Nephron (organoid): Measurements from ENCODE around the gene PYGM.

ENCODE experiments used
- H3K27ac Mint-ChIP-seq, 3 experiments: 2 replicates each; pipeline ENCODE4 v1.8.0; 2020; ENCODE audit warnings: mixed read lengths in 3 of 3, mild to moderate bottlenecking in 2 of 3, moderate library complexity in 1 of 3
- H3K27me3 Mint-ChIP-seq: 2 replicates; pipeline ENCODE4 v1.8.0; 2021; ENCODE audit warnings: low read depth, mild to moderate bottlenecking, moderate library complexity, mixed read lengths
- H3K36me3 Mint-ChIP-seq: 2 replicates; pipeline ENCODE4 v1.8.0; 2020; ENCODE audit warnings: low read depth, mixed read lengths
- H3K4me1 Mint-ChIP-seq: 2 replicates; pipeline ENCODE4 v1.8.0; 2020; ENCODE audit warnings: mixed read lengths
- H3K4me3 Mint-ChIP-seq, 3 experiments: 2 replicates each; pipeline ENCODE4 v1.8.0; 2020; ENCODE audit warnings: mild to moderate bottlenecking in 3 of 3, mixed read lengths in 3 of 3, moderate library complexity in 2 of 3
- H3K9me3 Mint-ChIP-seq: 2 replicates; pipeline ENCODE4 v1.8.0; 2020; ENCODE audit warnings: mixed read lengths
- TF ChIP-seq, protein P1 (sequence below), 3 experiments: fragments of 200-600 bp; sonication (generic); IDR thresholded peaks; one replicate each; pipeline ENCODE4 v1.5.0; 2021; ENCODE audit warnings: antibody characterized with exemption in 3 of 3; ENCODE audit not compliant: unreplicated experiment in 3 of 3

The PYGM gene

DNA sequence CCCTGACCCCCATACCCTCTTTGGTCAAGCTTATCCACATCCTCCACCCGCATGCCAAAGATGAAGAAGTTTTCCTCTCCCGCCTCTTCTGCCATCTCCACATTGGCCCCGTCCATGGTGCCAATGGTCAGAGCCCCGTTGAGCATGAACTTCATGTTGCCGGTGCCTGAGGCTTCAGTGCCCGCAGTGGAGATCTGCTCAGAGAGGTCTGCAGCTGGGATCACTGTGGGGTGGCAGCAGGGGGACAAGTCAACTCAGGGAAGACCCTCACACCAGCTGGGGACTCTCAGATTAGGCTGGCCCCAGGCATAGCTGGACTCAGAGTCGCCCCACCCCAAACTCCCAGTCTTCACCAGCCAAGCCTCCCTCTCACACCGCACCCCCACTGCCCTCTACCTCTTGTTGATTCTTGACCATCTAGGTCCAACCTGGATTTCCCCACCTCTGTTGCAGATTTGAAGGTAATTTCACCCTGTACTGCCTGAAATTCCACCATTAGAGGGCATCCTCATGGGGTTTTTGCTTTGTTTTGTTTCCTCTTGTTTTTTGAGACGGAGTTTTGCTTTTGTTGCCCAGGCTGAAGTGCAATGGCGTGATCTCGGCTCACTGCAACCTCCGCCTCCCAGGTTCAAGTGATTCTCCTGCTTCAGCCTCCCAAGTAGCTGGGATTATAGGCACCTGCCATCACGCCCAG is 9.3 kb downstream of the PYGM start:
- TF ChIP-seq, protein P1, sequence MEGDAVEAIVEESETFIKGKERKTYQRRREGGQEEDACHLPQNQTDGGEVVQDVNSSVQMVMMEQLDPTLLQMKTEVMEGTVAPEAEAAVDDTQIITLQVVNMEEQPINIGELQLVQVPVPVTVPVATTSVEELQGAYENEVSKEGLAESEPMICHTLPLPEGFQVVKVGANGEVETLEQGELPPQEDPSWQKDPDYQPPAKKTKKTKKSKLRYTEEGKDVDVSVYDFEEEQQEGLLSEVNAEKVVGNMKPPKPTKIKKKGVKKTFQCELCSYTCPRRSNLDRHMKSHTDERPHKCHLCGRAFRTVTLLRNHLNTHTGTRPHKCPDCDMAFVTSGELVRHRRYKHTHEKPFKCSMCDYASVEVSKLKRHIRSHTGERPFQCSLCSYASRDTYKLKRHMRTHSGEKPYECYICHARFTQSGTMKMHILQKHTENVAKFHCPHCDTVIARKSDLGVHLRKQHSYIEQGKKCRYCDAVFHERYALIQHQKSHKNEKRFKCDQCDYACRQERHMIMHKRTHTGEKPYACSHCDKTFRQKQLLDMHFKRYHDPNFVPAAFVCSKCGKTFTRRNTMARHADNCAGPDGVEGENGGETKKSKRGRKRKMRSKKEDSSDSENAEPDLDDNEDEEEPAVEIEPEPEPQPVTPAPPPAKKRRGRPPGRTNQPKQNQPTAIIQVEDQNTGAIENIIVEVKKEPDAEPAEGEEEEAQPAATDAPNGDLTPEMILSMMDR (IDR thresholded peaks at IDR 0.05; ENCODE audit: unreplicated experiment in 3 of 3): no peak
- Mint-ChIP-seq H3K4me3 (no peak overlapping the region), H3K36me3 (peaks cover 7% of the 10 kb centered on the region), H3K27me3 (peaks cover 20% of the 10 kb centered on the region), H3K4me1 (peaks cover 18% of the 10 kb centered on the region), H3K9me3 (no peaks in the 10 kb centered on the region), H3K27ac (peak overlapping the region in 1 of 3 experiments; percentile 32)

DNA sequence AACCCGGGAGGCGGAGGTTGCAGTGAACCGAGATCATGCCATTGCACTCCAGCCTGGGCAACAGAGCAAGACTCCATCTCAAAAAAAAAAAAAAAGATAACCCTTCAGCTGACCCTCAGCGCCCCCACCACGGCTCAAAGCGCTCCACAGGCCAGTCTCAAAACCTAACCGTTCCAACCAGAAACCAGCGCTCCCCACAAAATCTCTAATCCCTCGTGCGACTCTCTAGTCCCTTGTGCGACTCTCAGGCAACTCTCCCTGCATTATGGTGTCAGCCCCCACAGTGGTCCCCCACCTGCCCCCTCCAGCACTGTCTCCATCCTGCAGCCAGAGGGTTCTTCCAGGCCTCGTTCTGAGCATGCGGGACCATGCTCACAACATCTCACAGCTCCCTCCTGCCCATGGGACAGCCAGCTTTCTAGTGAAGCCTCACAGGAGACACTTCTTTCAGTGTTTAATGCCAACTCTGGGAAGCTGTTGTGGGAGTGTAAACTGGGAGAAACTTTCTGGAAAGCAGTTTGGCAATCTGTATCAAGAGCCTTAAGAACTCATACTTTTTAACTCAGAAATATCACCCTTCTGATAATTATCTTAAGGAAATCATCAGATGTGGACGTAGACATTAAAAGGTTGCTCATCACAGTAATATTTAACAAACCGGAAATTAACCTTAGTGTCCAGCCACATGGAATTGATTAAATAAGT is 11.7 kb downstream of the PYGM start:
- peaks cover 32% of the 10 kb centered on the region for H3K27me3 Mint-ChIP-seq
- H3K4me1 Mint-ChIP-seq: peaks cover 26% of the 10 kb centered on the region
- peak overlapping the region; percentile 26 to 71 (median 67) for H3K4me3 Mint-ChIP-seq
- TF ChIP-seq, protein P1 (IDR thresholded peaks at IDR 0.05; ENCODE audit: unreplicated experiment in 3 of 3): no peak
- peaks cover 7% of the 10 kb centered on the region for H3K36me3 Mint-ChIP-seq
- H3K27ac Mint-ChIP-seq: peak overlapping the region in 2 of 3 experiments; percentile 82 to 90
- H3K9me3 Mint-ChIP-seq: no peaks in the 10 kb centered on the region

DNA sequence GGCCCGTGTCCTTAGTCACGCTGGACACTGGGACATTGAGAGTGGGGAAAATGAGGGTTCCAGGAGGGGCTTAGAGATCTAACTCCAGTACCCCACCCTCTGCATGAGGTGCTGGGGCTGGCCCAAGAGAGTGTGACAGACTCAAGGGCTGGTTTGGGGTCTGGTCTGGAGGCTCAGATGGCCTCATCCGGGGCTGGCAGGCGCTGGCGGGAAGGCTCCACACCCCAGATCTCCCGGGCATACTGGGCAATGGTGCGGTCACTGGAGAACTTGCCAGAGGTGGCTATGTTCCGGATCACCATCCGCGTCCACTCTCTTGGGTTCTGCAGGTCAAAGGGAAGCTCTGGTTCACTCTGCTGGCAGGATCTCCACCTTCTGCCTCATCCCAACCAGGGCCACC is 13.3 kb downstream of the PYGM start:
- Mint-ChIP-seq H3K27ac (no peak overlapping the region), H3K27me3 (peaks cover 43% of the 10 kb centered on the region), H3K9me3 (no peaks in the 10 kb centered on the region), H3K36me3 (no peaks in the 10 kb centered on the region), H3K4me3 (peak overlapping the region; percentile 35 to 59 (median 59)), H3K4me1 (peaks cover 15% of the 10 kb centered on the region)
- TF ChIP-seq, protein P1 (IDR thresholded peaks at IDR 0.05; ENCODE audit: unreplicated experiment in 3 of 3): no peak

DNA sequence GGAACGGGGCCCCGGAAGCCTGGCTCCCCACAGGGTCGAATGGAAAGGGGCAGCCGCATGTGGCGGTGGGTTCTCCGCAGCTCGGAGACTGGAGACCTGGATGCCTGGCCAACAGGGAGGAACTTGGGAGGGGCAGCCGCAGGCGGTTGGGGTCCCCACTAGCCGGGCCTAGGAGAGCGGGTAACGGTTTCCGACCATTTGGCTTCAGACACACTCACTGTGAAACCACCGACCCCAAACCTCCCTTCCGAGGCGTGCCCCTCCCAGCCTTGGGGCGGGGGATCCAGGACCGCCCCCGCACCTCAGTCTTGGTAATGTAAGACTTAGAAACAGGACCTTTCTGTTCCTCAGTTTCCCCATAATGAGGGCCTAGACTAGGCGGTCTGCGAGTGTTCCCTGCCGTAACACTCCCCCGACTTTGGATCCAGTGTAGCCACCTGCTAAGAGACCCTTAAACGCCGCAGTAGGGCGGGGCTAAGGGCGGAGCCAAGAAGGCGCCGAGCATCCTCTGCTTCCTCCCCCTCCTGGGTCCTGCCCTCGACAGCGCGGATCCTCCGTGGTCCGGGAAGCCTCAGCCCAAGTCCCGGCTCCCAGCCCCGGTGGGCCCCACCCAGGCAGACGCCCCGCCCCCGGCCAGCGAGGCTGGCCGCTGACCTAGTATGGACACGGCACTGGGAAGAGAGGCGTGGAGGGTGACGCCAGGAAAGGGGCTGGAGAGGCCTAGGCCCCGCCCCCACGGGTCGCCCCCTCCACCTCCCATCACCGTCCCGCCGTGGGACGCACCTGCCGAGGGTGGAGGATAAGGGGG is 14.0 kb downstream of the PYGM start:
- no peaks in the 10 kb centered on the region for H3K9me3 Mint-ChIP-seq
- H3K4me1 Mint-ChIP-seq: peaks cover 15% of the 10 kb centered on the region
- no peaks in the 10 kb centered on the region for H3K36me3 Mint-ChIP-seq
- peak overlapping the region; percentile 82 to 86 (median 82) for H3K4me3 Mint-ChIP-seq
- peaks cover 51% of the 10 kb centered on the region for H3K27me3 Mint-ChIP-seq
- peak overlapping the region in 1 of 3 experiments; percentile 49 for H3K27ac Mint-ChIP-seq
- TF ChIP-seq, protein P1 (IDR thresholded peaks at IDR 0.05; ENCODE audit: unreplicated experiment in 3 of 3): no peak

DNA sequence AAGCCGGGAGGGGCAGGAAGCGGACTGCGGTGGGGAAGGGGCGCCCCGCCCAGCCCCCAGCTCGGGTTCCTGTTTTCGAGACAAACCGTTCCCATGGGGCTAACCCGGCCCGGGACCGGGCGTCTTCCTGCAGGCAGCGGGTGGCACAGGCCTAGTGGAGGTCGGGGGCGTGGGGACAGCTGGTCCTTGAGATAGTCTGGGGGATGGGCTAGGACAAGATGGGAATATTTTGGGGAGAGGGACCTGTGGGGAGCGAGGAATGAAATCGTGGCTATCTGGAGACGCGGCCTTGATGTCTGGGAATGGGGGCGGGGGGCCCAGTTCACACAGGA is 14.6 kb downstream of the PYGM start:
- peaks cover 54% of the 10 kb centered on the region for H3K27me3 Mint-ChIP-seq

More for the DNA sequence above, 14.6 kb downstream of the PYGM start:
- Mint-ChIP-seq H3K4me3 (peak overlapping the region; percentile 82 to 86 (median 82)), H3K36me3 (no peaks in the 10 kb centered on the region), H3K9me3 (no peaks in the 10 kb centered on the region), H3K27ac (peak overlapping the region in 1 of 3 experiments; percentile 49), H3K4me1 (peaks cover 15% of the 10 kb centered on the region)
- TF ChIP-seq, protein P1 (IDR thresholded peaks at IDR 0.05; ENCODE audit: unreplicated experiment in 3 of 3): no peak
